GM12878 (cell line): Measurements from ENCODE around the gene C3orf70. TPM values are rescaled to one million over a fixed set of nuclear protein-coding genes. Genes with fewer than 3 reads are reported as not detected.

Experiments
- ATAC-seq: fragments of 200-7000 bp; cut with Tn5 transposase; 3 replicates; pipeline ENCODE4 v1.9.1; 2020; ENCODE audit warnings: mild to moderate bottlenecking, moderate library complexity
- BruUV-seq: library from RNA; stranded (reverse); fragments of 400-500 nt; replicated peaks from 2 replicates; lab custom pipeline; 2021; lab: Mats Ljungman, UMichigan
- CTCF ChIA-PET: fragments of 300-600 bp; sonication (Branson Sonifier 250); formaldehyde crosslinking; extraction: SDS; loops from one replicate; lab custom pipeline; 2021; ENCODE audit warnings: inconsistent platforms; lab: Yijun Ruan, JAX
- POLR2A ChIA-PET: fragments of 350-600 bp; formaldehyde crosslinking; extraction: SDS; loops from one replicate; lab custom pipeline; 2021; ENCODE audit warnings: inconsistent platforms; lab: Charles Lee
- RAD21 ChIA-PET: fragments of 300-600 bp; sonication (Branson Sonifier 250); formaldehyde crosslinking; loops from one replicate; lab custom pipeline; 2023; ENCODE audit warnings: antibody characterized with exemption; ENCODE audit not compliant: unreplicated experiment; lab: Charles Lee
- SMC1A ChIA-PET: fragments of 300-600 bp; sonication (Branson Sonifier 250); formaldehyde crosslinking; loops from one replicate; lab custom pipeline; 2023; ENCODE audit not compliant: unreplicated experiment, uncharacterized antibody; lab: Charles Lee
- DNase-seq: peaks from one replicate; pipeline ENCODE4 v3.0.0-alpha.2; 2011; ENCODE audit warnings: low read depth, low spot score
- FAIRE-seq: peaks from 3 replicates; lab custom pipeline; 2011; peaks lifted over from hg19 to GRCh38; lab: Jason Lieb, UNC
- H2AFZ ChIP-seq: 2 replicates; pipeline ENCODE4 v1.6.0; 2011; ENCODE audit warnings: low read depth, low read length, control low read depth; ENCODE audit not compliant: control insufficient read depth
- H3K27ac ChIP-seq: 2 replicates; pipeline ENCODE4 v1.5.1; 2011; ENCODE audit warnings: control low read depth; ENCODE audit not compliant: control insufficient read depth, insufficient read depth
- H3K27me3 ChIP-seq, 2 experiments: replicated peaks in 1 of 2; 2 replicates each; pipeline versions ENCODE4 v1.6.0 to v1.6.1; 2011; ENCODE audit warnings: low read length in 1 of 2; ENCODE audit not compliant: control insufficient read depth in 2 of 2, insufficient read depth in 2 of 2
- H3K36me3 ChIP-seq, 2 experiments: 2 replicates each; pipeline ENCODE4 v1.5.1; 2011; ENCODE audit warnings: low read length in 1 of 2; ENCODE audit not compliant: control insufficient read depth in 2 of 2, insufficient read depth in 2 of 2
- H3K4me1 ChIP-seq: 2 replicates; pipeline ENCODE4 v1.6.1; 2011; ENCODE audit warnings: mild to moderate bottlenecking, low read length, moderate library complexity, mixed read lengths; ENCODE audit not compliant: control insufficient read depth, insufficient read depth
- H3K4me2 ChIP-seq: 2 replicates; pipeline ENCODE4 v1.6.0; 2011; ENCODE audit warnings: control low read depth; ENCODE audit not compliant: control insufficient read depth, insufficient read depth
- H3K4me3 ChIP-seq: fragments of 200-600 bp; sonication (generic); 2 replicates; pipeline ENCODE4 v1.5.1; 2016
- H3K79me2 ChIP-seq: 2 replicates; pipeline ENCODE4 v1.6.0; 2011; ENCODE audit warnings: low read length; ENCODE audit not compliant: control insufficient read depth, insufficient read depth
- H3K9ac ChIP-seq: 2 replicates; pipeline ENCODE4 v1.8.0; 2011; ENCODE audit warnings: low read length, control low read depth, mixed read lengths; ENCODE audit not compliant: control insufficient read depth, insufficient read depth
- H3K9me3 ChIP-seq: replicated peaks from 3 replicates; pipeline ENCODE4 v1.5.1; 2011; ENCODE audit warnings: mild to moderate bottlenecking, low read length; ENCODE audit not compliant: control insufficient read depth, insufficient read depth
- H4K20me1 ChIP-seq: 2 replicates; pipeline ENCODE4 v1.6.0; 2011; ENCODE audit not compliant: control insufficient read depth, insufficient read depth
- EZH2 ChIP-seq: IDR thresholded peaks from 2 replicates; pipeline ENCODE4 v1.6.1; 2012; ENCODE audit warnings: low read depth, mild to moderate bottlenecking, control low read depth, inconsistent platforms, low read length, borderline replicate concordance; ENCODE audit not compliant: control insufficient read depth
- NFYB ChIP-seq: IDR thresholded peaks from 2 replicates; pipeline ENCODE4 v1.6.1; 2011; ENCODE audit warnings: low read depth, mild to moderate bottlenecking, low read length, improper control_type of control experiment, moderate library complexity; ENCODE audit not compliant: insufficient read depth
- POLR2AphosphoS2 ChIP-seq: IDR thresholded peaks from 2 replicates; pipeline ENCODE4 v1.6.1; 2011; ENCODE audit warnings: low read depth, mild to moderate bottlenecking, low read length, improper control_type of control experiment, moderate library complexity
- SMC3 ChIP-seq: IDR thresholded peaks from 2 replicates; pipeline ENCODE4 v1.6.1; 2011; ENCODE audit warnings: low read length, improper control_type of control experiment, borderline replicate concordance
- WGBS: methylation state at CpG from one replicate; pipeline ENCODE4 v1.1.6; 2016; ENCODE audit warnings: low lambda C conversion rate; ENCODE audit not compliant: insufficient replicate concordance, insufficient coverage; ENCODE audit errors: missing lambda C conversion rate; 5-methylcytosine and 5-hydroxymethylcytosine counted together
- in situ Hi-C: fragments of 300-500 bp; cut with MboI; formaldehyde crosslinking; loops from 9 replicates; pipeline ENCODE4 v1.14.3; 2018; ENCODE audit warnings: mixed read lengths
- intact Hi-C: fragments of 100-400 bp; cut with micrococcal nuclease; formaldehyde crosslinking; loops from one replicate; pipeline ENCODE4 v1.14.2; 2022; ENCODE audit not compliant: unreplicated experiment
- polyA plus RNA-seq, 11 experiments: library from polyadenylated mRNA; depleted of rRNA in 4 of 11; unstranded in 6 of 11; stranded (reverse) in 5 of 11; fragments of >200 nt; fragmentation: Nextera tagmentation in 4 of 11; fragmentation: Illumina TruSeq in 1 of 11; extraction: Ambion mirVana in 4 of 11; extraction: Trizol in 1 of 11; gene quantifications; 1 replicate in 1 of 11; 2 replicates in 10 of 11; pipeline versions ENCODE4 v1.2.1 to v1.2.3, GENCODE V29; 2011 to 2016; ENCODE audit warnings: inconsistent platforms in 2 of 11, missing spikeins in 2 of 11, low read depth in 1 of 11
- total RNA-seq, 4 experiments: library from RNA; depleted of rRNA in 3 of 4; stranded (reverse); fragments of >200 nt in 3 of 4; fragmentation: Illumina TruSeq in 1 of 4; extraction: Trizol in 1 of 4; gene quantifications; 2 replicates each; pipeline versions ENCODE4 v1.2.1 to v1.2.3, GENCODE V29; 2013 to 2021
- TF ChIP-seq, protein P1 (sequence below): IDR thresholded peaks from 2 replicates; pipeline ENCODE4 v1.6.1; 2011; ENCODE audit warnings: borderline replicate concordance, low read depth, mild to moderate bottlenecking, moderate library complexity, low read length; ENCODE audit not compliant: insufficient read depth, poor library complexity, severe bottlenecking
- TF ChIP-seq, protein P2 (sequence below): fragments of 450-650 bp; IDR thresholded peaks from 2 replicates; pipeline ENCODE4 v1.6.1; 2017; ENCODE audit warnings: antibody characterized with exemption, mild to moderate bottlenecking, moderate library complexity
- TF ChIP-seq, protein P3 (sequence below): fragments of 450-650 bp; formaldehyde crosslinking; IDR thresholded peaks from 2 replicates; pipeline ENCODE4 v1.4.0; 2022; ENCODE audit warnings: mild to moderate bottlenecking, moderate library complexity
- TF ChIP-seq, protein P4 (sequence below): fragments of 150-350 bp; IDR thresholded peaks from 2 replicates; pipeline ENCODE4 v1.6.1; 2014; ENCODE audit warnings: mild to moderate bottlenecking, low read depth, low read length

Gene C3orf70
- total and polyA plus RNA-seq, 10 of the 15 experiments (the other 5 are each of a cell fraction or from before 2014, with no cell fraction given): 0.03 to 0.04 TPM; not detected in 8

DNA sequence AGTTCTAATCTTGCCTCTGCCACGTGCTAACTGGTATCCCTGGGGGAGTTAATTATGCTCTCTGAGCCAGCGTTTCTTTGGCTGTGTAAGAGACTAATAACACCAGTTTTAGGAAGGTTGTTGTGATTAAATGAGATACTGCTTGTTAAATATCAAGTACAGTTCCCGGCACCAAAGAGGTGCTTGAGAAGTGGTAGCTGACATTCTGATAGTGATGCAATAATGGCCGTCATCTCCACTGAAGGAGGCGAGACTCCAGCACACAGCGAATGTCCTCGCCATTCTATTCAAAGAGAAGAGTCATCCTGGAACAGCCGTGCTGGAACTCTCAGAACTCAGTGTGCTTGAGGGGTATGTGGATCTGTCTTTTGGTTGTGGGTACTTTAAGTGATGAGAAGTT, 9.8 kb upstream of the C3orf70 start:
- in situ Hi-C loops (no loop called here), intact Hi-C loops (no loop called here)
- Histone ChIP-seq H3K27me3 (peaks cover 0 to 3% of the 10 kb centered on the region in 2 experiments; a peak in 3 of 4 replicates), H3K9ac (no peak overlapping the region), H4K20me1 (no peaks in the 10 kb centered on the region), H3K4me1 (no peaks in the 10 kb centered on the region), H3K36me3 (no peaks in the 10 kb centered on the region), H3K9me3 (no peaks in the 10 kb centered on the region), H2AFZ (no peak overlapping the region), H3K27ac (no peak overlapping the region), H3K4me2 (no peak overlapping the region), H3K4me3 (no peak overlapping the region), H3K79me2 (no peaks in the 10 kb centered on the region)
- SMC1A ChIA-PET: interaction anchor here (0.8 kb wide), 1 partner anchor 13 kb away, joined by 3 read pairs; no protein-coding TSS in a partner anchor
- ATAC-seq: no peak
- no TSS peak for BruUV-seq
- CTCF ChIA-PET: interaction anchor here (1.5 kb wide), 1 partner anchor 14 kb away, joined by 6 read pairs; no protein-coding TSS in a partner anchor
- POLR2A ChIA-PET: no interaction called here
- 46% methylated on average over 8 of the region's 8 CpGs for WGBS
- no peak for DNase-seq
- TF ChIP-seq, protein P1, sequence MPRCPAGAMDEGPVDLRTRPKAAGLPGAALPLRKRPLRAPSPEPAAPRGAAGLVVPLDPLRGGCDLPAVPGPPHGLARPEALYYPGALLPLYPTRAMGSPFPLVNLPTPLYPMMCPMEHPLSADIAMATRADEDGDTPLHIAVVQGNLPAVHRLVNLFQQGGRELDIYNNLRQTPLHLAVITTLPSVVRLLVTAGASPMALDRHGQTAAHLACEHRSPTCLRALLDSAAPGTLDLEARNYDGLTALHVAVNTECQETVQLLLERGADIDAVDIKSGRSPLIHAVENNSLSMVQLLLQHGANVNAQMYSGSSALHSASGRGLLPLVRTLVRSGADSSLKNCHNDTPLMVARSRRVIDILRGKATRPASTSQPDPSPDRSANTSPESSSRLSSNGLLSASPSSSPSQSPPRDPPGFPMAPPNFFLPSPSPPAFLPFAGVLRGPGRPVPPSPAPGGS: no peak
- TF ChIP-seq EZH2: no peak
- TF ChIP-seq NFYB: no peak
- TF ChIP-seq POLR2AphosphoS2: no peak
- TF ChIP-seq, protein P2, sequence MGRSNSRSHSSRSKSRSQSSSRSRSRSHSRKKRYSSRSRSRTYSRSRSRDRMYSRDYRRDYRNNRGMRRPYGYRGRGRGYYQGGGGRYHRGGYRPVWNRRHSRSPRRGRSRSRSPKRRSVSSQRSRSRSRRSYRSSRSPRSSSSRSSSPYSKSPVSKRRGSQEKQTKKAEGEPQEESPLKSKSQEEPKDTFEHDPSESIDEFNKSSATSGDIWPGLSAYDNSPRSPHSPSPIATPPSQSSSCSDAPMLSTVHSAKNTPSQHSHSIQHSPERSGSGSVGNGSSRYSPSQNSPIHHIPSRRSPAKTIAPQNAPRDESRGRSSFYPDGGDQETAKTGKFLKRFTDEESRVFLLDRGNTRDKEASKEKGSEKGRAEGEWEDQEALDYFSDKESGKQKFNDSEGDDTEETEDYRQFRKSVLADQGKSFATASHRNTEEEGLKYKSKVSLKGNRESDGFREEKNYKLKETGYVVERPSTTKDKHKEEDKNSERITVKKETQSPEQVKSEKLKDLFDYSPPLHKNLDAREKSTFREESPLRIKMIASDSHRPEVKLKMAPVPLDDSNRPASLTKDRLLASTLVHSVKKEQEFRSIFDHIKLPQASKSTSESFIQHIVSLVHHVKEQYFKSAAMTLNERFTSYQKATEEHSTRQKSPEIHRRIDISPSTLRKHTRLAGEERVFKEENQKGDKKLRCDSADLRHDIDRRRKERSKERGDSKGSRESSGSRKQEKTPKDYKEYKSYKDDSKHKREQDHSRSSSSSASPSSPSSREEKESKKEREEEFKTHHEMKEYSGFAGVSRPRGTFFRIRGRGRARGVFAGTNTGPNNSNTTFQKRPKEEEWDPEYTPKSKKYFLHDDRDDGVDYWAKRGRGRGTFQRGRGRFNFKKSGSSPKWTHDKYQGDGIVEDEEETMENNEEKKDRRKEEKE: no peak
- TF ChIP-seq SMC3: no peak
- TF ChIP-seq, protein P3, sequence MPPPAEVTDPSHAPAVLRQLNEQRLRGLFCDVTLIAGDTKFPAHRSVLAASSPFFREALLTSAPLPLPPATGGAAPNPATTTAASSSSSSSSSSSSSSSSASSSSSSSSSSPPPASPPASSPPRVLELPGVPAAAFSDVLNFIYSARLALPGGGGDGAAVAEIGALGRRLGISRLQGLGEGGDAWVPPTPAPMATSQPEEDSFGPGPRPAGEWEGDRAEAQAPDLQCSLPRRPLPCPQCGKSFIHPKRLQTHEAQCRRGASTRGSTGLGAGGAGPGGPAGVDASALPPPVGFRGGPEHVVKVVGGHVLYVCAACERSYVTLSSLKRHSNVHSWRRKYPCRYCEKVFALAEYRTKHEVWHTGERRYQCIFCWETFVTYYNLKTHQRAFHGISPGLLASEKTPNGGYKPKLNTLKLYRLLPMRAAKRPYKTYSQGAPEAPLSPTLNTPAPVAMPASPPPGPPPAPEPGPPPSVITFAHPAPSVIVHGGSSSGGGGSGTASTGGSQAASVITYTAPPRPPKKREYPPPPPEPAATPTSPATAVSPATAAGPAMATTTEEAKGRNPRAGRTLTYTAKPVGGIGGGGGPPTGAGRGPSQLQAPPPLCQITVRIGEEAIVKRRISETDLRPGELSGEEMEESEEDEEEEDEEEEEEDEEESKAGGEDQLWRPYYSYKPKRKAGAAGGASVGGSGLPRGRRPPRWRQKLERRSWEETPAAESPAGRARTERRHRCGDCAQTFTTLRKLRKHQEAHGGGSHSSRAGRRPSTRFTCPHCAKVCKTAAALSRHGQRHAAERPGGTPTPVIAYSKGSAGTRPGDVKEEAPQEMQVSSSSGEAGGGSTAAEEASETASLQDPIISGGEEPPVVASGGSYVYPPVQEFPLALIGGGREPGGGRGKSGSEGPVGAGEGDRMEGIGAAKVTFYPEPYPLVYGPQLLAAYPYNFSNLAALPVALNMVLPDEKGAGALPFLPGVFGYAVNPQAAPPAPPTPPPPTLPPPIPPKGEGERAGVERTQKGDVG: no peak
- TF ChIP-seq, protein P4, sequence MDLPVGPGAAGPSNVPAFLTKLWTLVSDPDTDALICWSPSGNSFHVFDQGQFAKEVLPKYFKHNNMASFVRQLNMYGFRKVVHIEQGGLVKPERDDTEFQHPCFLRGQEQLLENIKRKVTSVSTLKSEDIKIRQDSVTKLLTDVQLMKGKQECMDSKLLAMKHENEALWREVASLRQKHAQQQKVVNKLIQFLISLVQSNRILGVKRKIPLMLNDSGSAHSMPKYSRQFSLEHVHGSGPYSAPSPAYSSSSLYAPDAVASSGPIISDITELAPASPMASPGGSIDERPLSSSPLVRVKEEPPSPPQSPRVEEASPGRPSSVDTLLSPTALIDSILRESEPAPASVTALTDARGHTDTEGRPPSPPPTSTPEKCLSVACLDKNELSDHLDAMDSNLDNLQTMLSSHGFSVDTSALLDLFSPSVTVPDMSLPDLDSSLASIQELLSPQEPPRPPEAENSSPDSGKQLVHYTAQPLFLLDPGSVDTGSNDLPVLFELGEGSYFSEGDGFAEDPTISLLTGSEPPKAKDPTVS: no peak
- RAD21 ChIA-PET: interaction anchor here (1.4 kb wide), 1 partner anchor 13 kb away, joined by 4 read pairs; no protein-coding TSS in a partner anchor
- no peak for FAIRE-seq
